Cerebellar nuclear complex (tissue), 1 donor: Measurements from ENCODE around the gene SMIM26.

Experiments
- DNase-seq, 2 experiments: peaks; one replicate each; lab custom pipeline; 2025; lab: John Stamatoyannopoulos, UW

Gene SMIM26

DNA sequence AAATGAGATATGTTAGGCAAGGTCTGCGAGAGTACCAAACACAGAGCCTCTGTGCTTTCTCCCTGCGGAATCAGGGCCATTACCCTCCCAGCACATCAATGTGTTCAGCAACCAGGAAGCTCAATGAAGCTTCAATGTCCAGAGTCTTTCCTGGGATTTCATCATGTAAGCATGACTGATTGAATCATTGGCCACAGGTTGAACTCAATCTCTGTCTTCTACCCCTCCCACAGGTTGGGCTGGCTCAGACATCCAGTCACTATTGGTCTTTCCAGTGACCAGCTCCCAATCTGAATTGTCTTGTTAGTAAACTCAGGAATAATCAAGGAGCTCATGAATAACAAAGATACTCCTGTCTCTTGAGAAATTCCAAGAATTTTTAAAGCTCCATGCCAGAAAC, 17.9 kb downstream of the SMIM26 start:
- no peak for DNase-seq

DNA sequence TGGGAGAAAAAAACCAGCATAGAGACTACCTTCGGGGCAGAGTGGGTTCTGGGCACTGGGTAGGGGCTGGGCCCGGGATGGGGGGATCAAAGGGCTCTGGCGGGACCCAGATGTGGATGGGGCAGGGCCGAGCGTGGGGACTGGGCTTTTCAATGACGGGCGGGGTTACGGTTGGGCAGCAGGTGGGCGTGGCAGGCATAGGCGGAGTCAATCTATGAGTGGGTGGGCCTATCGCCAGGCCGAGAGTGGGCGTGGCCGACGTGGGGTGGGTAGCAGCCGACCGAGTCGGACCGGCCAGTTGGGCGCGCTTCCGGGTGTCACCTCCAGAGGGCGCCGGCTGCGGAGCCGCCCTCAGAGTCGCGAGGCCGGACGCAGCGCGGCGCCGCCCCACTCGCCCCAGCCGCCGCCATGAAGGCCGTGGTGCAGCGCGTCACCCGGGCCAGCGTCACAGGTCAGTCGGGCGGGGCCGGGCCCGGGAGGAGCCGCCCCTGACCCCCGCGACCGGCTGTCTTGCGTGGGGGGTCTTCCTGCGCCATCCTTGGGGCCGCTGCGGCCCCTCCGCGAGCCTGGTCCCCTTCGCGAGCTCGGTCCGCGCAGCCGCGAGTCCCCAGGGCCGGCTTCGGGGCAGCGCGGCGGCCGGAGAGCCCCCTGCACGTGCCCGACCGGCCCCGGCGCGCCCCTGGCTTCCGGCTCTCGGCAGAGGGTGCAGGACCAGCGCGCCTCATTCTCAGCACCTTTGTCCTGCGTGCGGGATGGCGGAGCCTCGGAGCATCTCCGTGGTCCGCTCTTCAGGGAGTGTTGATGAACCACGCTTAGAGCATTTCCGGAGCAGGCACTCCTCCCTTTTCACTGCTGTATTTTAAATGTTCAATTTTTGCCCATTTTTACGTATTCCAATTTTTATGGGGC, 20.7 kb downstream of the SMIM26 start, which contains the start of gene DTD1:
Gene DTD1, plus strand, starts transcription at position 390 of the 909 bp plus-strand sequence. Its CDS starts 19 bp downstream, at position 409.
- DNase-seq, result peak; percentile 52 to 71

DNA sequence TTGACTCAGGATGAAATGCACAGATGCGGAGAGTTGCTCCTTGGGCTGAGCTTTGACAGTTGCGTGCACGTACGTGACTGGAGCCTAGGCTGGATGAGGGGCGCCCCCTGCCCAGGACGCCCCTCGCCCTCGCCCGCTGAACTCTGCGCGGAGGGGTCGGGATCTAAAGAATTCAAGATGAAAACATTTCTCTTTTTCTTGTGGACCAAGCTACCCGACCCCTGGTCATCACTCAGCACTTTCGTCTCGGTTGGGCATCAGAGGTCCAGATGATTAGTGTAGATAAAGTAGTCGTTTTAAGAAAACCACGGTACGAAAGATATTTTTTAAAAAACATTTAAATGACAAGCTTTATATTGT, 21.3 kb downstream of the SMIM26 start:
- no peak for DNase-seq

DNA sequence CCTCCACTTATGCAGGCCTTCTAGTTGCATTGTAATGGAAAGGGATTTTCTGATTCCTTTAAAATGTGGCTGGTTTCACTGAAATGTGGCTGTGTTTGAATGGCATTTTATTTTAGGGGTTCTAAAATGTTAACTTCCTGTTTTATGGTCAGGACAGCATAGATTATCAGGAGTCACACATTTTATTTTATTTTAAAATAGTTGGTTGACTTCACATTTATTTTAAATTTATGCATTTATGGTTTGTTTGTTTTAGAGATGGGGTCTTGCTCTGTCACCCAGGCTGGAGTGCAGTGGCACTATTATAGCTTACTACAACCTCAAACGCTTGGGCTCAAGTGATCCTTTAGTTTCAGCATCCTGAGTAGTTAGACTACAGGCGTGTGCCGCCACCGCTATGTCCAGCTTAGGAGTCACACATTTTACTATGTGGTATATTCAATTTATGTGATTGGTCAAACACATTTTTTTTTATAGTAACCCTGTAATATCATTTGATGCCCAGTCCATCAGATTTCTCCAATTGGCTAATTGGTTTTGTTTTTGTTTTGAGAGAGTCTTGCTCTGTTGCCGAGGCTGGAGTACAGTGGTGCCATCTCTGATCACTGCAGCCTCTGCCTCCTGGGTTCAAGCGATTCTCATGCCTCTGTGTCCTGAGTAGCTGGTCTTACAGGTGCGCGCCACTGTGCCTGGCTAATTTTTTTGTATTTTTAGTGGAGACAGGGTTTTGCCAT, 22.9 kb downstream of the SMIM26 start:
- no peak for DNase-seq

DNA sequence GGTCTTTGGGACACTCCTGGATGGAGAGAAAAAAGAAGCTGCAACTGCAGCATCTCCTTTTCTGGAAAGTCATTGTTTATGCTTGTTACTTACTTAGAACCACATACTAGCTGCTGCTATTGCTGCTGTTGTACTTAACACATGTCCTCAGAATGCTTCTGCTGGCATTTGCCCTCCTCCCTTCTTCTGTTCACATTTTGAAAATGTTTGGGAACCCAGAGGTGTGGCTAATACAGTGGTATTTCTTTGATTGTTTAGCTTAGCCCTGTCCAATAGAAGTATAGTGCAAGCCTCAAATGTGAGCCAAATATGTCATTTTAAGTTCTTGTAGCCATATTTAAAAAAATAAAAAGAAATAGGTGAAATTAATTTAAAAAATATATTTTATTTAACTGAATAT, 29.0 kb downstream of the SMIM26 start:
- DNase-seq, result no peak

DNA sequence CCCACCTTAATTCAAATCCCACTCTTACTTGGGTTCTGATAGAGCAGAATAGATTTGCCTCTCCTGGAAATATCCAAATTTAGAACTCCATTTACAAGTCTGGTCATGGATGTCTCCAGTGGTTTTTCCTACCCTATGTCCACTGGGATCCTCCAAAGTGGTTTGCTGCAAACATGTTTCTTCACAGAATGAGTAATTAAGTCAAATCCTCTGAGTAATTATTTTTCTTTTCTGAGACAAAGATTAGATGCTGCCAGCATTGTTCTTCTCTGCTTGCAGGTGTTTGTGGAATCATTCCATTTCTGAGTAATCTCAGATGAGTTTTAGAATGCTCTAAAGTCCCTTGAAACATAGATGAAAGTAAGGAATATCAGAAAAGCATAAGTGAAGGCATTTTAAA, 42.5 kb downstream of the SMIM26 start:
- no peak for DNase-seq

DNA sequence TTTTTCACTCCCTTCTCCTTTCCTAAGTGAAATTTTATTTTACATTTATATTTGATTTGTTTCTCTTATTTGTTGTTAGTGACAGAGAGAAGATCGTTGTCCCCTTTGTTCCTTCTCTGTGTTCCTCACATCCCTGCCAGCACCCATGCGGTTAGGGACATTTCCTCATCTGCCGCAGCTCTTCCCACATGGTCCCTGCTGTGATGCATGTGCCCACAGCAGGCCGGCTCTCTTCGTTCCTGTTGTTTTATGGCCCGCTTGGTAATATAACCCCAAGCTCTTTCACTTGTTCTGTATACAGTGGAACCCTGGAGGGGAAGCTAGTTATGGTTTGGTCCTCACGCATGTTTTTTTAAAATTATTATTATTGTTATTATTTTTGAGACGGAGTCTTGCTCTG, 44.3 kb downstream of the SMIM26 start:
- no peak for DNase-seq

DNA sequence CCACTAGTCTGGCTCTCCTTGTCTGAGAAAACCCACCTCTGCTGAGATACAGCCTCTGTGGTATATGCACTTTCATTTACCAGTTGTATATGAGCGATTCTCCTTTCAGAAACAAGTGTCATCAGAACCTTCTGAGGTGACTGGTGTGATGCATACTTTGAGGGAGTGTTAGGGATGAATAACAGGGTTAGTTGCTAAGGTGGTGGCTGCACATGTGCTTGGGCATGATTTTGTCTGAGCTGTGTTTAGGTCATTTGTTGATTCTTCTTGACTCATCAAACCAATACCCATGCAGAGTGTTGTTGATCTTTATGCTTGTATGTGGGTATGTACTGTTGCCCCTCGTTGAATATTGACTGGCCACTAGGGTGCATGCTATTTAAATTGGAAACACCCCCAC, 46.3 kb downstream of the SMIM26 start:
- DNase-seq, result no peak

DNA sequence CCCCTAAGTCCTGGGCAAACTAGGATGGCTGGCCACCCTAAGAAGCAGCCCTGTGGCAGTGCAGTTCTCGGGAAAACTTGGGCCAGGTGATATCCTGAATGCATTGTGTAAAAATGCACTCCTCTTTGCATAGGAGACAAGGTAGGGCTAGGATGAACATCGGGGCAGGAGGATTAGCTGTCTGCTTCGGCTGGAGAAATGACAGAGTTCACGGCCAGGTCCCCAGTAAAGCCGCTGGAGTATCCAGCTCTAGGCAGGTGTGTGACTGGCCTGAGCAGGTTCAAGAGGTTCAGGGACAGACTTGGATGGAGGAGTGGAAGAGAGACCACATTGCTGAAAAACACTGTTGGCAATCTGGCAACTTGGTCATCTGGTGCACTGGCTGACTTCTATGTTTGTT, 47.0 kb downstream of the SMIM26 start:
- DNase-seq, result no peak

DNA sequence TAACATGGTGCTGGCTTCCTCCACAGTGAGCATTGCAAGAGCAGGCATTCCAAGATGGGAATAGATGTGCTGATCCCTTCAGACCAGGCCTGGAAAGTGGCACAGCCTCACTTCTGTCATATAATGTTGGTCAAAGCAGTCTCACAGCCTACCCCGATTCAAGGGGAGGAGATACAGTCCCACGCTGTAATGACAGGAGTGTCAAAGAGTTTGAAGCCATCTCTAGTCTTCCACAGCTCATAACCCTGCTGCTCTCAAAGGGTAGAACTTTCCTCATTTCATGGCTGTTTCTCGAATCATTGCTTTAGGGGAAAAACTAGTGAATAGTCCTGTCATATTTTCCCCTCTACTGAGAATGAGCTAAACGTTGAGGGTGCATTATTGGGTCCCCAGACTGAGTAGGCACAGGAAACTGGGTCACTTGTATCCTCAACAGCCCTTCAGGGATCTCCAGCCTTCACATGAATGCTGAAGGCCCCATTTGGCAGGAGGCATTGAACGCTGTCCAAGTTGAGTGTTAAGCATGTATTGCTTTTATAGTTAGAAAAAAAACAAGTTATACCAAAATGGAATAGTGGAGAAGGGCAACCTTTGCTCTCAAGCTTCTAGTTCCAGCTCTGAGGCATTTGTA, 47.9 kb downstream of the SMIM26 start:
- no peak for DNase-seq
